DMS 273 treated with DMSO at 0.1 percent for 48 hours (cell line): ENCODE measurements around the gene ANKRD16.
"Not testable (repeated sequence)": the region's sequence is repeated elsewhere in the genome, so short reads cannot be mapped to it uniquely, and the experiment has no call there.

ENCODE experiments used
- DNase-seq: peaks from one replicate; lab custom pipeline; 2025; lab: John Stamatoyannopoulos, UW

The ANKRD16 gene

DNA sequence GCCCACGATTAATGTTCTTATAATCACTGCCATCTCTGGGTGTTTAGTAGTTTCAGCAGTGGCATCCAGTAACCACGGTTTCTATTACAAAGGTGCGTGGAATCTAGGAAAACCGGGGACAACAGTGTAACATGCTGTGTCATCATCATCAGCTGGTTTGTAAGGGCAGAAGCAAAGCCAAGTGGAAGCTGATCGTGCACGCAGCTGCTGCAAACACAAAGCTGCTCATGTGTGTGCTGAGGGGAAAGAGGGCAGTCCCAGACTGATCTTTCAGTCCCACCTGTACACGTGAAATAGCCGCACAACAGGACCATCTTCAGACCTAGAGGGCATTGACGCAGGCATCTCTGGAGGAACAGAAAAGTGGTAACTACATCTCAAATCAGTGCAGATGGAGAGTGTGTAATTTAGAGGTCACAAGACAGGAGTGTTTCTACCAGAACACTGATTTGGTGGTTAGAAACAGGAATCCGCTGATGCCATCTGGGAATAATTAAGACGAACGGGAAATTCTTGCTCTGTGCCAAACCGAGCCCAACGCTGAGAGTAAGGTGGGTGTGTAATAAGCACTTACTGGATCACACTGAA, 13.4 kb downstream of the ANKRD16 start:
- peak; percentile 49 for DNase-seq

GRCh38 chr10:5873515-5873995, 16.1 kb downstream of the ANKRD16 start:
- peak; percentile 28 for DNase-seq

DNA sequence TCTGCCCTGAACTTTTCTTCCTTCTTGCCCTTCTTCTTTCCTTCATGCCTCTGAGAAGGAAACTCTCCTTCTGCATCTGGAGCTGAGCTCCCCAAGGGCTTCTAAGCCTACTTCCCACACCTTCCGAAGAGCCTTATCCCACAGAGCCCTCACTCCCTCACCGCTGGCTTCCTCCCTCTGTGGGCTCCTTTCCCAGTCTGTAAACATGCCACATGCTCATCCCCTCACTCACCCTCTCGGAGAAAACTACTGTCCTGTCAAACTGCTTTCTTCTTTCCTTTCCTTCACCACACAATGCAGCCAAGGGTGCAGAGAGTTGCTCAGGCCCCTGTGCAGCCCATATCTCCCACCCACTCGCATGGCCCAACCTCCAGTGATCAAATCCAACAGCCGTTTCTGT, 18.1 kb downstream of the ANKRD16 start:
- no peak for DNase-seq

GRCh38 chr10:5869156-5869555, 20.5 kb downstream of the ANKRD16 start:
- no peak for DNase-seq

- DNase-seq = not testable (repeated sequence)
Observed at GRCh38 chr10:5868383-5868782, 21.3 kb downstream of the ANKRD16 start.

DNA sequence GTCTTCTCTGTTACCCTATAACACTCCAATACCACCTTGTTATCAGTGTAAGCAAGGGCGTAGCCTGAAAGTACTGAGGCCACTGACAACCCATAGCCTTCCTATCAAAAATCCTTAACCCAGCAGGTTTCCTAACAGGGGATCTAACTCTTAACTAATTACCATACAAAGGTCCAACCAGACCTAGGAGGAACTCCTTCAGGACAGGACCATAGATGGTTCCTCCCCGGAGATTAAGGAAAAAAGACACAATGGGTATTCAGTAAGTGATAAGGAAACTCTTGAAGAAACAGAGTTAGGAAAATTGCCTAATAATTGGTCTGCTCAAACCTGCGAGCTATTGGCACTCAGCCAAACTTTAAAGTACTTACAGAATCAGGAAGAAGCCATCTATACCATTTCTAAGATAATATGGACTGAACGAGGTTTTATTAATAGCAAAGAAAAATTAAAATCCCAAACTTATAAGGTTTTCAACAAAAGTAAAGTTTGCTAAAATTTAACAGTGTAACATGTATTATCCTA, 22.5 kb downstream of the ANKRD16 start:
- not testable (repeated sequence) for DNase-seq

DNA sequence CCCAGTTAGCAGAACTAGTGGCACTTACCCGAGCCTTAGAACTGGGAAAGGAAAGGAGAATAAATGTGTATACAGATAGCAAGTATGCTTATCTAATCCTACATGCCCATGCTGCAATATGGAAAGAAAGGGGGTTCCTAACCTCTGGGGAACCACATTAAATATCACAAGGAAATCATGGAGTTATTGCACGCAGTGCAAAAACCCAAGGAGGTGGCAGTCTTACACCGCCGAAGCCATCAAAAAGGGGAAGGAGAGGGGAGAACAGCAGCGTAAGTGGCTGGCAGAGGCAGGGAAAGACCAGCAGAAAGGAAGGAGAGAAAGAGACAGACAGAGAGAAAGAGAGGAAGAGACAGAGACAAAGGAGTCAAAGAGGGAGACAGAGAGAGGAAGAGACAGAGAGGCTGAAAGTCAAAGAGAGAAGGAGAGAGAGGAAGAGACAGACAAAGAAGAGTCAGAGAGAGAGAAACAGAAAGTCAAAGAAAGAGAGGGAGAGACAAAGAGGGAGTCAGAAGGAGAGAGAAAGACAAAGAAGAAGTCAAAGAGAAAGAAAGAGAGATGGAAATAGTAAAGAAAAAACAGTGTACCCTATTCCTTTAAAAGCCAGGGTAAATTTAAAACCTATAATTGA, 23.1 kb downstream of the ANKRD16 start:
- DNase-seq = not testable (repeated sequence)

DNA sequence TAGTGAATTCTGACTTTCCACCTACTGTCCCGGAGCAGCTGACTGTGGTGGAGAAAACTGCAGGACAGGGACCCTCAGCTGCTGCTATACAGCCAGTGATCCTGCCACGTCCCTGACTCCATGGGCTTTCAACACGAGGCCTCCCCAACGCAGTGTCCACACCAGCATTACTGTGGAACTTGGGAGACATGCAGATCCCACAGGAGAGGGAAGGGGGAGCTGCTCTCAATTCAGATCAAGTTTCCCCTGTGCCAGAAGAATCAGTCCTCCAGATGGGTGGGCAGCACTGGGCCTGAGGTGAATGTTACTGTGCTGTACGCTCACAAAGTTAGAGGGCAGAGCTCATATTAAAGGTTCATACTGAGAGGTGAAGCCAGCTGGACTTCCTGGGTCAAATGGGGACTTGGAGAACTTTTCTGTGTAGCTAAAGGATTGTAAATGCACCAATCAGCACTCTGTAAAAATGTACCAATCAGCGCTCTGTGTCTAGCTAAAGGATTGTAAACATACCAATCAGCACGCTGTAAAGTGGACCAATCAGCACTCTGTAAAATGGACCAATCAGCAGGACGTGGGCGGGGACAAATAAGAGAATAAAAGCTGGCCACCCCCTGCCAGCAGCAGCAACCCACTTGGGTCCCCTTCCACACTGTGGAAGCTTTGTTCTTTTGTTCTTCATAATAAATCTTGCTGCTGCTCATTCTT, 26.6 kb downstream of the ANKRD16 start:
- not testable (repeated sequence) for DNase-seq

DNA sequence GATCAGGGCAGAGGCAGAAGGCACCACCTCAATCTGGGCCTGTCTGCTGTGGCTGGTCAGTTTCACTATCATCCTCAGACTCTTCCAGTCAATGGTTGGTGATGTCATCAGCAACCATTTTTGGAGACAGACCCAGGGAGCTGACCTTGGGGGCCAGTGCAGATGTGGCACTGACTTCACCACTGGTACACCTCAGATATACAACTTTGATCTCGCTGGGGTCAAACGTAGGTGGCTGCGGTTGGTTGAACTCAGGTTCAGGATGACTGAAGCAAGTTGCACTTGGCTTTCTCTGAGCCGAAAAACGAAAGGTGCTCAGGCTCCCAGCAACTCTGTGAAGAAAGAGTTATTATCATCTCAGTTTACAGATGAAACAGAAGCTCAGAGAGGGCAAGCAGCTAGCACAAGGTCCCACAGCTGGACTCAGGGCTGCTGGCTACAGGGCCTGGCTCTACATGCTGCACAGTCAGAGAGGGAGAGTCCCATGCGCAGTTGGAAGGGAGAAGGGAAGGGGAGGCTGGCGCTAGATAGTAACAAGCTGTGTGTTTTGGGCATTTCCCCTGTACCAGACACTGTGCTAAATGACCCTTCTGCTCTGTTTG, 27.2 kb downstream of the ANKRD16 start:
- DNase-seq = no peak

DNA sequence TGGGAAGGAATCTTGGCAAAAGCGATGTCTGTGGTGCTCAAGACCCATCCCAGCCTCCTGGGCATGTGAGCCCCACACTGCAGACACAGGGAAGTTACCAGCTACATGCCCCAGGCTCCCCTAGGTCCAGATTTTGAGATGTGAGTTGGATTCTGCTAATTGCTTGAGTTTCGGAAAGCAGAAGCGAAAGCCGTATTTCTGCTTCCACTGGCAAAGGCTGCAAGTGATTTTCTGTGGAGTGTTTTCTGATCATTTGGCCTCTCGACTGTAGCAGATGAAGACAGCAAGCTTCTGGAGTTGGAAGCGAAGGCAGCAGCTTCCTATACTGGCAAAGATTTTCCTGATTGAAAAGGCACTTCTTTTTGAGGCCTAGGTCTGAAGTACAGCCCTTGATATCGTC, 29.6 kb downstream of the ANKRD16 start:
- no peak for DNase-seq

DNA sequence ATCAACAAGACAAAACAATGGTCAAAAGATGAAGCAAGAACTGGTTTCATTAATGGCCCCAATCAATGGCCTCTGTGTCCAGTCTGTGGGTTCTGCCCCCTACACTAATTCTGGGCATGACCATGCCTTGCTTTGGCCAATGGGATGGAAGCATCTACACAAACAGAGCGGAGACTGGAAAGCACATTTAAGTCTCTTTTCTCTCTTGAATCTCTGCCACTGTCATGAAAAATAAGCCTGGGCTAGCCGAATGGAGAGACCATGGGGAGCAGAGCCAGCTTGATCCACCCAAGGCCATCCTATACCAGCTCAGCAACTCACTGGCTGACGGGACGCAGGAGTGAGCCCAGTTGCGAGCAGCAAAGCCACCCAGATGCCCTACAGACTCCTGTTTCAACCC, 30.9 kb downstream of the ANKRD16 start:
- no peak for DNase-seq

DNA sequence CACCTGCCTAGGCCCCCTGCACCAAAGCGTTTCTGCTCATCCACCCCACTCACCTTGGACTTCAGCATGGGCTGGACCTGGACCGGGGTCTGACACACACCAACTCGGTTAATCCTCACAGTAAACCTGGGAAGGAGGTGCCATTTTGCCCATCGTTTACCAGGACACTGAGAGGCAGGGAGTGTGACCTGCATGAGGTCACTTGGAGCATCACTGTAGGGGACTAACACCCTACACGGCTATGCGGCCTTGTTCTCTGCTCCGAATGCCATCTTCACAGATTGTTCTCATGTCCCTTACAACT, 33.0 kb downstream of the ANKRD16 start:
- no peak for DNase-seq

GRCh38 chr10:5855979-5856700, 33.6 kb downstream of the ANKRD16 start:
- no peak for DNase-seq

- no peak for DNase-seq
Observed at GRCh38 chr10:5854131-5854475, 35.6 kb downstream of the ANKRD16 start.

DNA sequence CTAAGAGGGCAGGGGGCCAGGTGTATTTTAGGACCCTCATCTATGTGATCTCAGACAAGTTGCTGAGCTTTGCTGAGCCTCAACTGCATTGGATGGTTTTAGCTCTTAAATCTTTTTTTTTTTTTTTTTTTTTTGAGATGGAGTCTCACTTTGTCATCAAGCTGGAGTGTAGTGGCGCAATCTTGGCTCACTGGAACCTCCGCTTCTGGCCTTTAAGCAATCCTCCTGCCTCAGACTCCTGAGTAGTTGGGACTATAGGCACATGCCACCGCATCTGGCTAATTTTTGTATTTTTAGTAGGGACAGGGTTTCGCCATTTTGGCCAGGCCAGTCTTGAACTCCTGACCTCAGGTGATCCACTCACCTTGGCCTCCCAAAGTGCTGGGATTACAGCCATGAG, 43.0 kb downstream of the ANKRD16 start:
- not testable (repeated sequence) for DNase-seq

GRCh38 chr10:5844345-5845055, 45.2 kb downstream of the ANKRD16 start:
- DNase-seq = no peak

- DNase-seq = no peak
Observed at GRCh38 chr10:5843686-5844344, 45.9 kb downstream of the ANKRD16 start.

DNA sequence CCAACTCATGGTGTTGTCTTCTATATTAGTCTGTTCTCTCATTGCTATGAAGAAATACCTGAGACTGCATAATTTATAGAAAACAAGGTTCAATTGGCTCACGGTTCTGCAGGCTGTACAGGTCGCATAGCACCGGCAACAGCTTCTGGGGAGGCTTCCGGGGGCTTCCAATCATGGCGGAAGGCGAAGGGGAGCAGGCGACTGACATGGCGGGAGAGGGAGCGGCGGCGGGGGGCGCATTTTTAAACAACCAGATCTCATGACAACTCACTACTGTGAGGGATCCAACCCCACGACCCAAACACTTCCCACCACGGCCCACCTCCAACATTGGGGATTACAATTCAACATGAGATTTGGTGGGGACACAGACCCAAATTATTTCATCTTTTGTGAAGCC, 47.7 kb downstream of the ANKRD16 start:
- no peak for DNase-seq

DNA sequence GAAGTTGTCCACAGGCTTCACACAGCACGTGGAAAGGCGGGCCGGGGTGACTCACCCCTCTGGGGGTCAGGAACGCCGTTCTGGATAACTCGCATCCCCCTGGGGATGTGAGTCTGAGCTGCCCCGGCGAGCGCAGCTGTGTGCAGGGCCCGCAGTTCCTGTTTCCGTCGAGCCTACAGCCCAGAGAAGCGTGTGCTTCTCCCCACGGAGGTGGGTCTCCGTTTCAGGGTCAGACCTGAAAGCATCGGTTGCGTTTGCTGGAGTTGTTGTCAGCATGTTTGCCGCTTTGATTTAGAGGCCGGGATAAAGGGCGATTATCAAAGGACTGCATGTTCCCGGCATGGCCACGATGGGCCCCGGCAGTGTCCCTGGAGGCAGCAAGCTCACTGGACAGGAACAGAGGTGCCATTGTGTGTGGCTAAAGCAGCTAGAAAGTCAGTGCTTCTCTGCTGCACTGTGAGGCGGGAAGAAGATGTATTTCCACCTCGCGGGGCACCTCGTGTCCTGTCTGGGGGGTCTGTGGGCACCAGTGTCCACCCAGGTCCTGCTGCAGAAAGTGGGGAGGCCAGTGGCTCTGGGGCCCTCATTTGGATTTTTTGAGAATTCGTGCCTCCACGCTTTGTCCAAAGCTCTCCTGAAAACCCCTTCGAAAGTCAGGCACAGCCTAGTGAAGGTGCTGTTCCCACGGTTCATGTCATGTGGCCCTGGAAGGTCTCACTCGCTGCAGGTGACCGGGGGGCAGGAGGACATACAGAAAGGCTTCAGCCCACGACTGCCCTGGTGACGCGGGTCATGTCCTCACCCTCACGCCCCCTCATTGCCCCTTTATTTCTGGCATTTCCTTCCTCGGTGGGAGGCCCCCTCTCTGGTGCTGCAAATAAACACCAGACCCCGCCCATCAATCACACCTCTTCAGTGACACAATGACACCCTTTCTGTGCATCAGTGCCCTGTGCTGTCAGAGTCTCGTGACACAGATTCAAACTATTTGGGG, 49.1 kb downstream of the ANKRD16 start:
- no peak for DNase-seq

GRCh38 chr10:5836181-5836580, 53.5 kb downstream of the ANKRD16 start:
- DNase-seq = not testable (repeated sequence)
